ENCODE data around the gene PLS1. TPM values are rescaled to one million over a fixed set of nuclear protein-coding genes. Genes with fewer than 3 reads are reported as not detected.

Gene PLS1
- total and polyA plus RNA-seq, 11 donors: 0.80 to 3.7 (median 1.7) TPM

DNA sequence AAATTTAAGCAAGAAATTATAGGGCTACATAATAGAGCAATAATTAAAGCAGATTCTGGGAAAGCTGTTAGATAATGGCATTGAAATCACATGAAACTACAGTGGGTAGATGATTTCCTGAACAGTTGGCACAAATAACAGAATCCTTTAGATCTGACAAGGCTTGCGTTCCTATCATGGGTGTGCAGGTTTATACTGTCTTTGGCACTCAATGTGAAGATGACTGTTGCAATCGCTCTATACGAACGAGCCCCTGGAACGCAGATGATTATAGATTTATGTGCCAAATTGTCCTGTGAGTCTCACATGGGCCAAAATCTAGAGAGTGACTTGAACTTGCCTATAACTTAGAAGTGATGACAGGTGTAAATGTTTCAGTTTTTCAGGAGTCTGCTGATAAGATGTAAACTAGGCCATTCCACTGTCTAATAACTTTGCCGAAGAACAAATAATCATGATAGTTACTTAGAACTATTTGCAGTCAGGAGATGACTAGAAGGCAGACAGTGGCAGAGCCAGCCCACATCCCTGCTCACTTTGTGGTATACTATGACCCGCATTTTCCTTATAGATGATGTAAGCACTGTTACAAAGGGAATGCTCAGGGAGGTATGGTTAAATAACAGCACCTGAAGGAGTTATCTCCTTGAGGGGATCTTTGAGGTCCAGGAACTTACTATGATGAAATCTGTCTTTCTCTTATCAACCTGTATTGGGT is 97.1 kb downstream of the PLS1 start:
- Histone ChIP-seq H3K4me1 (no peaks in the 10 kb centered on the region), H3K27ac (no peak overlapping the region), H3K9me3 (no peaks in the 10 kb centered on the region), H3K36me3 (no peaks in the 10 kb centered on the region), H3K4me3 (no peak overlapping the region), H3K27me3 (no peaks in the 10 kb centered on the region)
- TF ChIP-seq POLR2A (IDR thresholded peaks at IDR 0.05): no peak
- TF ChIP-seq CTCF (IDR thresholded peaks at IDR 0.05): no peak
- DNase-seq (no peak), ATAC-seq (no peak)
- WGBS, 4 donors: 49 to 61% (median 56%) methylated on average over 7 of the region's 7 CpGs
- intact Hi-C loops (cut with DNase I): no loop called here

DNA sequence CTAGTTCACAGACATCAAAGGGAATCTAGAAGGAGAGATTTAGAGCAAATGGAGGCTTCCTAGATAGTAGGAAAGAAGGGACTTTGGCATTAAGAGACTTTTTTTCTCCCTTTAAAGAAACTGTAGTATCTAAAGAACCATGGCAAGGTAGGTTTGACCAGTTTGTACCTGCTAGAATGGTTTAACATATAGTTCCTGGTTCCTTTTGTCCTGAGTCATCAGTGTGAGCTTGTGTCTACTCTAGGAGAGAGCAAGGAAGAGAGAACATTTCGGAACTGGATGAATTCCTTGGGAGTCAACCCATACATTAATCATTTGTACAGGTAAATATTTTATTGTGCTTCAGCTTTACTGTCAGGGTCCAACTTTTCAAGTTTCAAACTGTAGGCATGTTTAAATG is 98.0 kb downstream of the PLS1 start:
- no peaks in the 10 kb centered on the region for H3K9me3 ChIP-seq
- DNase-seq: no peak
- no peaks in the 10 kb centered on the region for H3K36me3 ChIP-seq
- H3K4me1 ChIP-seq: no peaks in the 10 kb centered on the region
- ATAC-seq: no peak
- H3K27ac ChIP-seq: no peak overlapping the region
- WGBS, 4 donors: 91 to 97% (median 93%) methylated on average over 1 of the region's 1 CpG
- no peak for TF ChIP-seq POLR2A (IDR thresholded peaks at IDR 0.05)
- intact Hi-C loops (cut with DNase I): no loop called here
- no peak overlapping the region for H3K4me3 ChIP-seq
- H3K27me3 ChIP-seq: no peaks in the 10 kb centered on the region

DNA sequence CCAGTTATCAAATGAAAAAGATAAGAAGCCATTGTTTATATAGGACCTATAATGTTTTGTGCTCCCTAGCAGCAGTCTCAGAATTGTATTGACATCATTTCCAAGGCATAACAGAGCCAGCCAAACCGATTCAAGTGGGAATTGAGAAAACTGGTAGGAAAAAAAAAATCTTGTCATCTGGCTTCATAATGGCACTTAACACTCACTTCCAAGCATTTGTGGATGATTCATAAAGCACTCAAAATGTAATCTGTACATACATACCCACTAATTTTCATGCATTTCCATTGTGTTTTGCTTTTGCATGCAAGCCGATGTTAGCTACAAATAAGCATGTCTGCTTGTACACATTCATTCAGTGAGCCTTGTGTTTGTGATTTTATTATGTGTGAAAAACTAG is 109.0 kb downstream of the PLS1 start:
- Histone ChIP-seq H3K4me3 (no peak overlapping the region), H3K9me3 (no peaks in the 10 kb centered on the region), H3K36me3 (no peaks in the 10 kb centered on the region), H3K27ac (no peak overlapping the region), H3K4me1 (no peaks in the 10 kb centered on the region), H3K27me3 (no peaks in the 10 kb centered on the region)
- intact Hi-C loops (cut with DNase I): no loop called here
- WGBS, 4 donors: 72 to 85% (median 74%) methylated on average over 2 of the region's 2 CpGs
- ATAC-seq: no peak
- no peak for TF ChIP-seq POLR2A (IDR thresholded peaks at IDR 0.05)
- no peak for TF ChIP-seq CTCF (IDR thresholded peaks at IDR 0.05)
- no peak for DNase-seq

GRCh38 chr3:142706321-142707127 is 110.3 kb downstream of the PLS1 start:
- intact Hi-C loops (cut with DNase I): no loop called here
- H3K9me3 ChIP-seq: no peaks in the 10 kb centered on the region
- no peak for ATAC-seq
- DNase-seq: no peak
- no peaks in the 10 kb centered on the region for H3K27me3 ChIP-seq
- H3K4me3 ChIP-seq: no peak overlapping the region
- no peaks in the 10 kb centered on the region for H3K36me3 ChIP-seq
- no peaks in the 10 kb centered on the region for H3K4me1 ChIP-seq
- TF ChIP-seq CTCF (IDR thresholded peaks at IDR 0.05) (no peak), POLR2A (IDR thresholded peaks at IDR 0.05) (no peak)
- 79 to 84% (median 81%) methylated on average over 7 of the region's 7 CpGs for WGBS, 4 donors
- H3K27ac ChIP-seq: no peak overlapping the region

All from heart left ventricle (tissue), 16 donors.